GM12865 (cell line): ENCODE measurements around the gene MPI.
"Not testable (repeated sequence)": the region's sequence is repeated elsewhere in the genome, so short reads cannot be mapped to it uniquely, and the experiment has no call there.

Experiments used
- DNase-seq: peaks from one replicate; pipeline ENCODE4 v3.0.0; 2010; ENCODE audit warnings: low read depth
- H3K4me3 ChIP-seq: 2 replicates; pipeline ENCODE4 v1.5.1; 2011; ENCODE audit warnings: mild to moderate bottlenecking, low read depth, low read length, control low read depth
- TF ChIP-seq, protein P1 (sequence below): IDR thresholded peaks from 2 replicates; pipeline ENCODE4 v1.5.1; 2011; ENCODE audit warnings: low read length, control low read depth, low read depth, inconsistent platforms; ENCODE audit not compliant: insufficient read depth; ENCODE audit errors: missing control alignments

MPI gene

DNA sequence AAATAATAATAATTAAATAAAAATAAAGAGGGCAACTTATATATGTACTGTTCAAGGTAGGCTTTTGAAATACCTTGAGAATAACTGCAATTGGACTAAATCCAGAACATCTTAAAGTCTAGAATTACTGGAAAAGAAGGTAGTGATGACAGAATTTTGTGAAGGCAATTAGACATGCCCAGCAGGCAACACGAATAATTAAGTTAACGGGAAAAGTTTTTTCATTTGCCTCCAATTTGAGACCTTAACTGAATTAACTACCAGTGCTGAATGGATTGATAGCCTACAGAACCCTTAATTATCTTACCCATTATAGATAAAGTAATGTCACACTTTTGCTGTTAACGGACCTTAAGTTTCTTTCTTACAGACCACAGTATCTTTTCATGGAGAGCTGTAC, 34.7 kb downstream of the MPI start:
- no peak overlapping the region for H3K4me3 ChIP-seq
- DNase-seq = no peak
- TF ChIP-seq, protein P1, sequence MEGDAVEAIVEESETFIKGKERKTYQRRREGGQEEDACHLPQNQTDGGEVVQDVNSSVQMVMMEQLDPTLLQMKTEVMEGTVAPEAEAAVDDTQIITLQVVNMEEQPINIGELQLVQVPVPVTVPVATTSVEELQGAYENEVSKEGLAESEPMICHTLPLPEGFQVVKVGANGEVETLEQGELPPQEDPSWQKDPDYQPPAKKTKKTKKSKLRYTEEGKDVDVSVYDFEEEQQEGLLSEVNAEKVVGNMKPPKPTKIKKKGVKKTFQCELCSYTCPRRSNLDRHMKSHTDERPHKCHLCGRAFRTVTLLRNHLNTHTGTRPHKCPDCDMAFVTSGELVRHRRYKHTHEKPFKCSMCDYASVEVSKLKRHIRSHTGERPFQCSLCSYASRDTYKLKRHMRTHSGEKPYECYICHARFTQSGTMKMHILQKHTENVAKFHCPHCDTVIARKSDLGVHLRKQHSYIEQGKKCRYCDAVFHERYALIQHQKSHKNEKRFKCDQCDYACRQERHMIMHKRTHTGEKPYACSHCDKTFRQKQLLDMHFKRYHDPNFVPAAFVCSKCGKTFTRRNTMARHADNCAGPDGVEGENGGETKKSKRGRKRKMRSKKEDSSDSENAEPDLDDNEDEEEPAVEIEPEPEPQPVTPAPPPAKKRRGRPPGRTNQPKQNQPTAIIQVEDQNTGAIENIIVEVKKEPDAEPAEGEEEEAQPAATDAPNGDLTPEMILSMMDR = no peak

DNA sequence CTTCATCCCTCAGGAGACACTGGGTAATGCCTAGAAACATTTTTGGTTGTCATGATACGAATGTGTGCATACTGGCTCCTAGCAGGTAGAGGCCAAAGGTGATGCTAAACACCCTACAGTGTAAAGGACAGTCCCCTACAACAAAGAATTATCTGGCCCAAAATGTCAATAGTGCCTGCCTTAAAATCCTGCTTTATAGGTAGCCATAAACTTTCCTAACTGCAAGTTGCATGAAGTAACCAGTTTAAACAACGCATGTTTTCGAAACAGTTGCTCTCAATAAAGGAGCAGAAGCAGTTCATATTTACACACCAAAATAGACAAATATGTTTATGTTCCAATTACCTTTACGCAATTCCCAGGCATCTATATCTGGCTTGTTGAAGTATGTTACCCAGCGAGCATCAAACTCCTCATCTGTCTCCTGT, 38.9 kb downstream of the MPI start:
- H3K4me3 ChIP-seq = no peak overlapping the region
- TF ChIP-seq, protein P1 = no peak
- no peak for DNase-seq

DNA sequence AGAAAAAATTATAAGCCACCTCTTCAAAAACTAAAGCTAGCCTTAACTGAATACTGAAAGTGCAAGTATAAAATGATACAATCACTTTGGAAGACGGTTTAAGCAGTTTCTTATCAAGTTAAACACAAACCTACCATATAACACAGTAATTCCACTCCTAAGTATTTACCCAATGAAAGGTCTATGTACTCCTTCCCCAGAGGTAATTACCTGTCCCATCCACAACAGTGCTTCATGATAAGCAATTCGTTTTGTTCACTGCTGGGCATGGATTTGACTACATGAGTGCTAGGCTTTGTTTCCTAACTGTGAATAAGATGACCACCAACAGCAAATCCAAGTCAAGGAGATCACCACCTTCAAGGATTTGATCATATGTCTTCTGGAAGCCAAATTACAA, 43.7 kb downstream of the MPI start:
- TF ChIP-seq, protein P1 = no peak
- DNase-seq = no peak
- H3K4me3 ChIP-seq = peak overlapping the region; percentile 7; the same call in 1 of the 2 replicates

DNA sequence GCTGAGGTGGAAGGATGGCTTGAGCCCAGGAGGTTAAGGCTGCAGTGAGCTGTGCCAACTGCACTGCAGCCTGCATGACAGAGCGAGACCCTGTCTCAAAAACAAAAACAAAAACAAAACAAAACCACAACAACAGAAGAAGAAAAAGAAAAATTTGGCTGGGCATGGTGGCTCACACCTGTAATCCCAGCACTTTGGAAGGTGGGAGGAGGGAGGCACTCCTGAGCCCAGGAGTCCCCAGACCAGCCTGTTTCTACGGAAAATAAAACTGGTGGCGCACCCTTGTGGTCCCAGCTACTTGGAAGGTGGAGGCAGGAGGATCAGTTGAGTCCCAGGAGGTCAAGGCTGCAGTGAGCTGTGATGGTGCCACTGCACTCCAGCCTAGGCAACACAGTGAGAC, 45.4 kb downstream of the MPI start:
- not testable (repeated sequence) for H3K4me3 ChIP-seq, DNase-seq

DNA sequence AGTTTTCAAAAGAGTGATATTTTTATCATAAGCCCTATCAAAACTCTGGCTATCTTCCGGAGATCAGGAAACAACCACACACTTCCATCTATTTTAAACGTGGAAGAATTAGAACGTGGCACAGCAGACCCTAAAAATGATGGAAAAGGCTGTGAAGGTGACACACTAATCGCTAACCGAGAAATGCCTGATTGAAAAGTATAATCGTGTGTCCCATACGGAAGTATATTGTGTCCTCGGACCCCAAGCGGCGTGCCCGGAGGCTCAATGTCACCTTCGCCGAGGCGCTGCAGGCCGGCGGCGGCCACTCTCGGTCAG, 47.4 kb downstream of the MPI start:
- TF ChIP-seq, protein P1 = no peak
- H3K4me3 ChIP-seq = peak overlapping the region; percentile 73
- DNase-seq = no peak

DNA sequence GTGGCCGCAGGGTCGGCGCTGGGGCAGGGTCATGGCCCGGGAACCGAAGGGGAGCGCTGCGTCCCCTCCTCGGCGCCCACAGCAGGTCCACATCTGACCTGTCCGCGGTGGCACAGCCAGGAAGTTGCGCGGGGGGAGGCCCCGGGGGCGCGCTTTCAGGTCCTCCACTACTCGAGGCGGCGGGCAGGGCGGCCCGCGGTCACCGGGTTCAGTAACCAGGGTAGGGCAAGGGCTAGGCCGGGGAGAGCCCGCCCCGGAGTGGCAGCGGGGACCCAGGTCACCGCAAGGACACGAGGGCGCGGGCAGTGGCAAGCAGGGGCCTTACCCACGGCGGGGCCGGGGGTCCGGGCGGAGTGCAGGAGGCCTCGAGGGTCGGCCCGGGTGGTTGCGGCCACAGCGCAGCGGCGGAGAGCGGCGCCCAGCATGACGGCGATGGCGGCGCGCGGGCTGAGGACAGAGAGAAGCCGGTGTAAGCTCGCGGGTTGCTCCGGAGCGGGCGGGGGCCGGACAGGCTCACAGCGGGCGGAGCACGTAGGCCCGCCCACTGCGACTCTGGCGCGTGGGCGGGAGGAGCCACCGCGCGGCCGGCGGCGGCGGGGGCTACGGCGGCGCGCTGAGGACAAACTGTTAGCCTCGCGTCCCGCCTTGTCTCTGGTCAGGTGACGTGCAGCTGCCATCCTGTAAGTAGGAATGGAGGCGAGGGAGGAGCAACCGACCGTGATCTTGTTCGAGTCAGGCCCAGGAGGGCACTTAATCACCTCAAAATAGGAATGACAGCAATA, 47.9 kb downstream of the MPI start, which contains the start of gene COX5A:
TSS of gene COX5A (minus strand) at position 484 of the 782 bp plus-strand sequence. CDS start at position 425, 59 bp downstream.
- peak within 1 kb of the TSS; percentile 73 for H3K4me3 ChIP-seq
- peak; percentile 98 for DNase-seq
- TF ChIP-seq, protein P1 = no peak

DNA sequence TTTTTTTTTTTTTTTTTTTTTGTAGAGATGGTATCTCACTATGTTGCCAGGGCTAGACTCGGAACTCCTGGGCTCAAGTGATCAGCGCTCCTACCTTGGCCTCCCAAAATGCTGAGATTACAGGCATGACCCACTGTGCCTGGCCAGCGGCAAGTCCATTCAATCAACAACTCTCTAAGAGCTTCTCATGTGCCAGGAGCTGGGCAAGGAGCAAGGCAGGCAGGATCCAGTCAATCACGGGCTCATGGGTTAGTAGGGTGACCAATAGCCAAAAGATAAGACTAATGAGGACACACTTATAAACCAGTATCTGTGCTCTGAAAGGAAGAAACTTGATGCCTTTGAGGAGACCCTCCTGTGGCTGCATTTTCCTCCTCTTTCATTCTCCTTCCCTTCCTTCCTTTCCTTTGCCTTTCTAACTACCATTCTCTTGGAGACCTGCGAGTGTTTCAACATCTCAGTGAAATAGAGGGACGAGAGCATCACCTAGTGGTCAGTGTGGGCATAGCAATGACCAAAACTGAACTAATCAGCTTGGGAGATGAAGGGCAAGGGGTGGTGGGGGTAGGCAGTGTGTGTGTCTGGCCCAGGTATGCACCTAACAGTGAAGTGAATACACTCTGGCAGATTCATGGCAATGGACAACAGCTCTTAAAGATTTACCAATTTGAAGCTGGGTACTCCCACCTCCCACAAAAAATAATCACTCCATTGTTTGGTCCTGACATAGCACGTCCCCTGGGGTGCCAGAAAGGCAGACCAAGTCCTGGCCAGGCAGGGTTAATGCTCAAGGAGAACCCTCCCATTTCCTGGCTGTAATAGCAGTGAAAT, 60.5 kb downstream of the MPI start:
- no peak overlapping the region for H3K4me3 ChIP-seq
- TF ChIP-seq, protein P1 = peak; percentile 100
- DNase-seq = peak; percentile 82
